Cardiac muscle cell (in vitro differentiated cells and primary cell): ENCODE results near the gene VAPA. TPM values are rescaled to one million over a fixed set of nuclear protein-coding genes. Genes with fewer than 3 reads are reported as not detected.

Experiments used
- DNase-seq, 2 donors: peaks; one replicate each; pipeline versions ENCODE4 v3.0.0 to v3.0.0-alpha.2; 2010 to 2017; ENCODE audit warnings: low read depth in 1 of 2, low spot score in 1 of 2
- H3K27ac ChIP-seq: fragments of 200-600 bp; sonication (generic); 2 replicates; pipeline ENCODE4 v1.5.1; 2016
- H3K27me3 ChIP-seq: fragments of 200-600 bp; sonication (generic); 2 replicates; pipeline ENCODE4 v1.6.0; 2016; ENCODE audit warnings: control low read depth
- H3K36me3 ChIP-seq: fragments of 200-600 bp; sonication (generic); 2 replicates; pipeline ENCODE4 v1.5.1; 2016; ENCODE audit warnings: control low read depth
- H3K4me1 ChIP-seq: fragments of 200-600 bp; sonication (generic); 2 replicates; pipeline ENCODE4 v1.8.1; 2017; ENCODE audit warnings: low read depth, mild to moderate bottlenecking, mixed run types
- H3K4me3 ChIP-seq: fragments of 200-600 bp; sonication (generic); 2 replicates; pipeline ENCODE4 v1.5.1; 2016; ENCODE audit warnings: mild to moderate bottlenecking
- H3K9me3 ChIP-seq: fragments of 200-600 bp; sonication (generic); 2 replicates; pipeline ENCODE4 v1.5.1; 2017; ENCODE audit warnings: low read depth, mild to moderate bottlenecking, control low read depth
- CTCF ChIP-seq: IDR thresholded peaks from 2 replicates; pipeline ENCODE4 v1.5.1; 2012; ENCODE audit warnings: low read depth, mild to moderate bottlenecking, low read length
- polyA plus RNA-seq: library from polyadenylated mRNA; unstranded; fragments of >200 nt; fragmentation: Nextera tagmentation; extraction: Ambion mirVana; gene quantifications from 2 replicates; pipeline ENCODE4 v1.2.1, GENCODE V29; 2016
- total RNA-seq: library from RNA; depleted of rRNA; stranded (reverse); fragments of >200 nt; gene quantifications from 2 replicates; pipeline ENCODE4 v1.2.3, GENCODE V29; 2016

The VAPA gene
- total and polyA plus RNA-seq, 2 experiments from 2014 or later, result 137 to 215 TPM

DNA sequence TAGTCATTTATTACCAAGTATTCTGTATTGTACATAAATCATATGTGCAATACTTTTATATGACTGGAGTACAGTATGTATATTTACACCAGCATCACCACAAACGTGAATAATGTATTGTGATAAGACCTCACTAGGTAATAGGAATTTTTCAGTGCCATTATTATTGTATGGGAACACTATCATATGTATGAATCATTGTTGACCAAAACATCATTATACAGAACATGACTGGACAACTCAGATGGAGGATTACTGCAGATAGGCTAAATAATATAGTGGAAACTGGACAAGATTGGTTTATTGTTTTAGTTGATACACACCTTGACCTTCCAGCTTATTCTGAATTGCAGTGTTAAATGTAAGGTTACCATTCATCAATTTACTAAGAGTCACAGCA is 33.4 kb downstream of the VAPA start:
- H3K4me3 ChIP-seq, result no peak overlapping the region
- H3K4me1 ChIP-seq, result no peaks in the 10 kb centered on the region
- no peaks in the 10 kb centered on the region for H3K27me3 ChIP-seq
- no peak for TF ChIP-seq CTCF
- no peak for DNase-seq
- H3K9me3 ChIP-seq, result no peaks in the 10 kb centered on the region
- H3K36me3 ChIP-seq, result peaks cover 32% of the 10 kb centered on the region
- H3K27ac ChIP-seq, result no peak overlapping the region

- no peak overlapping the region for H3K27ac ChIP-seq
- H3K36me3 ChIP-seq, result peaks cover 34% of the 10 kb centered on the region
- H3K9me3 ChIP-seq, result no peaks in the 10 kb centered on the region
- H3K27me3 ChIP-seq, result no peaks in the 10 kb centered on the region
- no peaks in the 10 kb centered on the region for H3K4me1 ChIP-seq
- H3K4me3 ChIP-seq, result no peak overlapping the region
- no peak for DNase-seq
- TF ChIP-seq CTCF, result no peak
Observed at GRCh38 chr18:9949315-9949714, 35.5 kb downstream of the VAPA start.

GRCh38 chr18:9949861-9950260 is 36.0 kb downstream of the VAPA start:
- H3K4me3 ChIP-seq, result no peak overlapping the region
- H3K27me3 ChIP-seq, result no peaks in the 10 kb centered on the region
- no peaks in the 10 kb centered on the region for H3K4me1 ChIP-seq
- H3K27ac ChIP-seq, result no peak overlapping the region
- TF ChIP-seq CTCF, result no peak
- no peaks in the 10 kb centered on the region for H3K9me3 ChIP-seq
- H3K36me3 ChIP-seq, result peaks cover 36% of the 10 kb centered on the region
- DNase-seq, result no peak

GRCh38 chr18:9950289-9951016 is 36.6 kb downstream of the VAPA start:
- Histone ChIP-seq H3K27me3 (no peaks in the 10 kb centered on the region), H3K4me3 (no peak overlapping the region), H3K4me1 (no peaks in the 10 kb centered on the region), H3K9me3 (no peaks in the 10 kb centered on the region), H3K36me3 (peaks cover 36% of the 10 kb centered on the region), H3K27ac (no peak overlapping the region)
- peak in 1 of 2 donors; percentile 79 for DNase-seq
- no peak for TF ChIP-seq CTCF

DNA sequence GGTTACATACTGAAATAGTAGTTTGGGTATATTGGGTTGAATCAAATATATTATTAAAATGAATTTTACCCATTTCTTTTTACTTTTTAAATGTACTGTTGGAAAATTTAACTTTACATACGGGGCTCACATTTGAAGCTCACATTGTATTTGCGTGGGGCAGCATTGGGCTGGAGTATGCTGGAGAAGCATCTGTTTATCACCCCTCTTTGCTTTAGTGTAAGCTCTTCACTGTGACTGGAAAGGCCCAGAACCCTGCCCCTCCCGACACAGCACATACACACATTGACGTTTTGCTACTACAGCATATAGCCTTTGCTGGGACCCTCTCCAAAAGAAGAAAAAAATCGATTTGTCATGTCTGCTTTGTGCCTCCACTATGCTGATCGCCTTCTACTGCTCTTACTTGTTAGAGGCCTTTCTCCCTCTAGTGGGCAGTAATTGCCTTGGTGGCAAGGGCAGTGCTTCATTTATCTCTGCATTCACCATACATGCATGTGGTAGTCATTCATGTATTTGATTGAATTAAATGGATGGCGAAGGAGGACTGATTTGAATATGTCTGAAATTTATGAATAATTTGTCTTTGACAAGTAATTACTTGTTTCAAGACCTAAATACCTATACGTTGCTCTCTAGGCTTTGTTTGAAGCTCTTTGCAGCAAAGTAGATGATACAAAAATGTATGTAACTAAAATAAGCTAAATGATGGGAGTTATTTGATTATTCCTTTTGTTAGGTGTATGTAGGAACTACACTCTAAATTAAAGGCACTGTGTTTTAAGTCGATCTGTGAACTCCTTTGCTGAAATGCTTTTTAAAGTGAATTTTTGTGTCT is 37.4 kb downstream of the VAPA start:
- Histone ChIP-seq H3K27ac (no peak overlapping the region), H3K4me3 (no peak overlapping the region), H3K4me1 (no peaks in the 10 kb centered on the region), H3K9me3 (no peaks in the 10 kb centered on the region), H3K36me3 (peaks cover 32% of the 10 kb centered on the region), H3K27me3 (no peaks in the 10 kb centered on the region)
- peak; percentile 67 to 80 for DNase-seq
- TF ChIP-seq CTCF, result peak; percentile 80
